HL-60 (cell line): ENCODE results near the gene PLCL2.

Experiments used
- CTCF ChIP-seq: IDR thresholded peaks from one replicate; pipeline ENCODE4 v1.5.1; 2011; ENCODE audit warnings: low read length, control low read depth, inconsistent platforms; ENCODE audit not compliant: insufficient read depth
- POLR2AphosphoS5 ChIP-seq: IDR thresholded peaks from 2 replicates; pipeline ENCODE4 v1.6.1; 2012; ENCODE audit warnings: low read depth
- REST ChIP-seq: IDR thresholded peaks from 2 replicates; pipeline ENCODE4 v1.6.1; 2012; ENCODE audit warnings: low read depth; ENCODE audit not compliant: insufficient replicate concordance
- SPI1 ChIP-seq: IDR thresholded peaks from 2 replicates; pipeline ENCODE4 v1.6.1; 2012; ENCODE audit warnings: low read depth, mild to moderate bottlenecking, borderline replicate concordance

GRCh38 chr3:16935781-16936180 lies 51.0 kb downstream of the PLCL2 start:
- TF ChIP-seq CTCF (no peak), POLR2AphosphoS5 (no peak), SPI1 (no peak), REST (no peak)
